ENCODE results near the gene MYO9B. TPM values are rescaled to one million over a fixed set of nuclear protein-coding genes. Genes with fewer than 3 reads are reported as not detected.

The MYO9B gene
- total and polyA plus RNA-seq, 9 of the 15 experiments (the other 6 are each of a cell fraction or from before 2014, with no cell fraction given), result 2.4 to 77.6 (median 23.0) TPM

DNA sequence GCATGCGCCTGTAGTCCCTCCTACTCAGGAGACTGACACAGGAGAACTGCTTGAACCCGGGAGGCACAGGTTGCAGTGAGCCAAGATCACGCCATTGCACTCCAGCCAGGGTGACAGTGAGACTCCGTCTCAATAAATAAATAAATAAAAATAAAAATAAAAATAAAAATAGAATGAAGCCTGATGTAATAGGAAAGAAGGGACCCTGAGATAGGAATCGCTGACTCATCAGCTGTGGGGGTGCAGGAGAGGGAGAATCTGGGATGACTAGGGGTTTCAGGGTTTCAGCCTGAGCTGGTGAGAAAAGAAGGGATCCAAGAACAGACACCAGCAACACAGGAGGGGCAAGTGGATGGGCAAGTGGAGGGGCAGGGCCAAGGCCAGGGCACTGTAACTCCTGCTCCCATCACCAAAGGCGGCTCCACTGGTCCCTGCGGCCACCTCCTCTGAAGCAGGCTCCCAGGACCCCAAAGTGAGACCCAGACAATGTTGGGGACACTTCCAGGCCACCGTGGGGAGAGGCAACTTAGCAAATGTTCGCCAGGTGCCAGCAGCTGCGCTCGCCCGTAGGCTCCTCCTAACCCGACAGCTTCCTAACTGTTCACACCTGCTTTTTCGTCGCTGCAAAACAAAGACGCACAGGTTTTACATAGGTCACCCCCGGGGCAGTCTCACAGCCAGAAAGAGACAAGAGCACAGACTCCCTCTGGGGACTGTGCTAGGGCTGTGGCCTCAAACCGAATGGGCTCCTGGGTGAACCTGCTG is 1.5 kb upstream of the MYO9B start (continued):
- no peak for TF ChIP-seq CUX1 (CRISPR knock-in tag; IDR thresholded peaks at IDR 0.05)
- peak; percentile 27; the same call in 1 of the 2 replicates for TF ChIP-seq ATF7 (IDR thresholded peaks at IDR 0.05)
- no peak for TF ChIP-seq ZNF830 (CRISPR knock-in tag; IDR thresholded peaks at IDR 0.05)
- peak; percentile 59 for TF ChIP-seq SUPT5H (IDR thresholded peaks at IDR 0.05)
- no peak for TF ChIP-seq ZNF518B (CRISPR knock-in tag; IDR thresholded peaks at IDR 0.05)
- TF ChIP-seq CHD2 (IDR thresholded peaks at IDR 0.05; ENCODE audit: low read depth, low read length), result no peak
- peak; percentile 71 for TF ChIP-seq ERF (CRISPR knock-in tag; IDR thresholded peaks at IDR 0.05)
- TF ChIP-seq EGR1 (conservative IDR thresholded peaks at IDR 0.05), result peak; percentile 36
- TF ChIP-seq MAFF (IDR thresholded peaks at IDR 0.05; ENCODE audit: low read length), result peak; percentile 96
- no peak for TF ChIP-seq GATA2 (CRISPR knock-in tag; IDR thresholded peaks at IDR 0.05)
- peak; percentile 100 for TF ChIP-seq ZNF316 (IDR thresholded peaks at IDR 0.05)
- peak; percentile 2 to 11; a peak in 1 of 4 replicates for TF ChIP-seq SIN3A (IDR thresholded peaks at IDR 0.05; ENCODE audit: borderline replicate concordance in 2 of 2, control insufficient read depth in 1 of 2, low read depth in 2 of 2, low read length in 2 of 2)
- TF ChIP-seq GABPB1 (CRISPR knock-in tag; IDR thresholded peaks at IDR 0.05), result peak; percentile 33; the same call in 1 of the 2 replicates
- TF ChIP-seq HMGN3 (IDR thresholded peaks at IDR 0.05; ENCODE audit: borderline replicate concordance, extremely low read depth, insufficient read length, low read depth, low read length), result no peak
- no peak for TF ChIP-seq PML (IDR thresholded peaks at IDR 0.05; ENCODE audit: low read length)
- TF ChIP-seq MTA1 (IDR thresholded peaks at IDR 0.05; ENCODE audit: borderline replicate concordance), result peak; percentile 22; the same call in 1 of the 2 replicates
- TF ChIP-seq MITF (IDR thresholded peaks at IDR 0.05), result no peak
- 0 out of 2 replicates have a peak, but pooled peaks have one; percentile 26 for TF ChIP-seq ZNF584 (CRISPR knock-in tag; IDR thresholded peaks at IDR 0.05; ENCODE audit: low read depth)
